ENCODE results near the gene WDR47.

DNA sequence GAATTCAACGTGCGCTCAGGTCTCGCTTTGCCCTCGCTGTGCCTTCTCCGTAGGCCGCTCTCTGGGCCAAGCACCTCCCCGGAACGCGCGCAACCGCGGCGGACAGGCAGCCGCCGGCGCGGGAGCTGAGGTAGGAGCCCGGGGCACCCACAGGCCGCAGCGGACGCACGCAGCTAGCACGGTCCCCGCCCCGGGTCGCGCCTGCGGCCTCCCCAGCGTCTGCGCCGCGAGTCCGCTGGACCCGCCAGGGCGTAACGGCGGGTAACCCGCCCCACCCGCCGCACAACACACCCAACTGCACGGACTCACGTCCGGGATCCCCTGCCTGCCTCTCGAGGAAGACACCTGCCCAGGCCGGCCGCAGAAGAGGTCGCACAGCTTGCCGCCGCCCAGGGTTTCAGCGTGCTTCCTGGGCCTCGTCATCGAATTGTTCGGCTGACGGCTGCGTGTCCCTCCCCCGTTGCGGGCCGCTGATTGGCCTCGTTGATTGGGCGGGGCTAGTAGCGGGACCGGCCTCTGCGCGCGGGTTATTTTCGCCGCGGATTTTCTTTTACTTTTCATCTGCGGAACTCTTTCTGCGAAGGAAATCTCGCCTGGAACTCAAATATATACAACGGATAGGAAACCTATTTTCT lies 78.7 kb downstream of the WDR47 start, which contains the start of gene CLCC1:
- TF ChIP-seq, protein P1, sequence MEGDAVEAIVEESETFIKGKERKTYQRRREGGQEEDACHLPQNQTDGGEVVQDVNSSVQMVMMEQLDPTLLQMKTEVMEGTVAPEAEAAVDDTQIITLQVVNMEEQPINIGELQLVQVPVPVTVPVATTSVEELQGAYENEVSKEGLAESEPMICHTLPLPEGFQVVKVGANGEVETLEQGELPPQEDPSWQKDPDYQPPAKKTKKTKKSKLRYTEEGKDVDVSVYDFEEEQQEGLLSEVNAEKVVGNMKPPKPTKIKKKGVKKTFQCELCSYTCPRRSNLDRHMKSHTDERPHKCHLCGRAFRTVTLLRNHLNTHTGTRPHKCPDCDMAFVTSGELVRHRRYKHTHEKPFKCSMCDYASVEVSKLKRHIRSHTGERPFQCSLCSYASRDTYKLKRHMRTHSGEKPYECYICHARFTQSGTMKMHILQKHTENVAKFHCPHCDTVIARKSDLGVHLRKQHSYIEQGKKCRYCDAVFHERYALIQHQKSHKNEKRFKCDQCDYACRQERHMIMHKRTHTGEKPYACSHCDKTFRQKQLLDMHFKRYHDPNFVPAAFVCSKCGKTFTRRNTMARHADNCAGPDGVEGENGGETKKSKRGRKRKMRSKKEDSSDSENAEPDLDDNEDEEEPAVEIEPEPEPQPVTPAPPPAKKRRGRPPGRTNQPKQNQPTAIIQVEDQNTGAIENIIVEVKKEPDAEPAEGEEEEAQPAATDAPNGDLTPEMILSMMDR (IDR thresholded peaks at IDR 0.05) = no peak
- peak; percentile 76; the same call in 1 of the 2 replicates for TF ChIP-seq ZFX (IDR thresholded peaks at IDR 0.05; ENCODE audit: borderline replicate concordance)

Data from 22Rv1 (cell line).